ENCODE data around the gene LHFPL3.

The LHFPL3 gene

DNA sequence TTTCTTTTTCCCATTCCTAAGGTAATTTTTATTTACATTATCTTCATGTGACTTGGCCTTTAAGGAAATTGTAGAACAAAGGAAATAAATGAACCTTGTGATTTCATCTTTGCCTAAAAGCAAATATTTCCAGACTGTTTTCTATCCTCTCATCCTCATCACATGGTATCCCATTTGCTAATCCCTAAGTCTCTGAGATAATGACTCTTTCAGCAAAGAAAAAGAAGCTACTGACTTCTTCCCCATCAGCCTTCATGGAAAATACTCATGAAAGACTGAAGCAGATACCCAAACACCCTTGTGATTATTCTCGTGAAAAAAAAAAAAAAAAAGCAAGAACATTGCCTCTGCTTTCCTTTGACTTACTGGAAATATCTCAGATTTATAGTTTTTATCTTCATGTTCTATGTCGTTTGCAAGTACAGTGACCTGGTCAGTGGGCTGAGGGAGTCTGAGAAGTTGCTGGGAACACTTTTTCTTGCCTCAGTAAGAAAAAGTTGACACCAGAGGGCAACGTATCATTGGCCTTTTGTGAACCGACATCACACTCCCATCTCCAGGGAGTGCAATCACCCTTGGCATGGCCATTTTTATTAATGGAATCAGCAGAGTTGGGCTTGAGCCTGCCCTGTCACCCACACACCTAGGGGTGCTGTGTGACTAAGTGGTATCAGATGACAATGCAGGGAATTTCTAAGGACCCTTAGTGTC, 439.6 kb downstream of the LHFPL3 start:
- TF ChIP-seq, protein P1, sequence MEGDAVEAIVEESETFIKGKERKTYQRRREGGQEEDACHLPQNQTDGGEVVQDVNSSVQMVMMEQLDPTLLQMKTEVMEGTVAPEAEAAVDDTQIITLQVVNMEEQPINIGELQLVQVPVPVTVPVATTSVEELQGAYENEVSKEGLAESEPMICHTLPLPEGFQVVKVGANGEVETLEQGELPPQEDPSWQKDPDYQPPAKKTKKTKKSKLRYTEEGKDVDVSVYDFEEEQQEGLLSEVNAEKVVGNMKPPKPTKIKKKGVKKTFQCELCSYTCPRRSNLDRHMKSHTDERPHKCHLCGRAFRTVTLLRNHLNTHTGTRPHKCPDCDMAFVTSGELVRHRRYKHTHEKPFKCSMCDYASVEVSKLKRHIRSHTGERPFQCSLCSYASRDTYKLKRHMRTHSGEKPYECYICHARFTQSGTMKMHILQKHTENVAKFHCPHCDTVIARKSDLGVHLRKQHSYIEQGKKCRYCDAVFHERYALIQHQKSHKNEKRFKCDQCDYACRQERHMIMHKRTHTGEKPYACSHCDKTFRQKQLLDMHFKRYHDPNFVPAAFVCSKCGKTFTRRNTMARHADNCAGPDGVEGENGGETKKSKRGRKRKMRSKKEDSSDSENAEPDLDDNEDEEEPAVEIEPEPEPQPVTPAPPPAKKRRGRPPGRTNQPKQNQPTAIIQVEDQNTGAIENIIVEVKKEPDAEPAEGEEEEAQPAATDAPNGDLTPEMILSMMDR (IDR thresholded peaks at IDR 0.05; ENCODE audit: low read depth, low read length, missing control alignments) = no peak
- H3K4me3 ChIP-seq (replicated peaks; ENCODE audit: low read depth, low read length) = no peak overlapping the region
- DNase-seq (ENCODE audit: extremely low read depth, low read depth) = no peak

DNA sequence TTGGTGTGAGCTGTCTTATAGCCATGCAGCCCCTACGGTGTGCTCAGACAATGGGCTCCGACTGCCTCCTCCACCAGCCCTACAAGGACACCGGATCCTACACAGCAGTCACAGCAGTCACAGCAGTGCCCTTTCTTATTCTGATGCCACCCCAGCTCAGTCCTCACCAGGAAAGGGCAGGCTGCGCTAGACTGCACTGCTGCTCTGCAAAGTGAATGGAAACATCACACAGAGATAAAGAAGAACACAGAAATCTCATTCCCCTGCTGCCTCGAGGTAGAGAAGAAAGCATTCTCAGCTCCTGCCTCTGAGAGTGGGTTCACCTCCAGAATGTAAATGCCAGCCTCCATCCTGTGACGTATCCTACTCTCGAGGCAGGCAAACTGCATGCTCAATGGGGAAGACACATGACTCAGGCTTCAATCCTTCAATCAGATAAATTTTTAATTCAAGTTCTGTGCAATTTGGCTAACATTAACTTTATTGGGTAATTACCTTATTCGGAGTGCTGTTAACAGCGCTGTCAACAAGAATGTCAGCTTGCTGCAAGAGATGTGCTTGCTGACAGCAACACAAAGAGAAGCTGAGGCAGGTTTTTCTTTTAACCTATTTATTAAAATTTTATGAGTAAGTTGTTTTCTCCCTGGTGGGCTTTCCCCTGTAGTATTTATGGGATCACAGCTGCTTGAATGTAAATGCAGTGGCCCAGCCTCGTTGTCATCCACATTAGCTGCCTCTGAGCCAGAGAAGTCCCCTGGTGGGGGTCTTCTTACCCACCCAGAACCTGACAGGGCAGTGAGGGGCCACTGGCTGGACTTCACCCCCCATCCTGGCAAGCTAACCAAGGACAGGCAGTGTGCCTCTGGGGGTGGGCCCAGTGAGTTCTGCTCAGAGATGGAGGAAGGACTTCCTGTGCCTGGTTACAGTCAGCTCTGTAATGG, 444.3 kb downstream of the LHFPL3 start:
- no peak for DNase-seq (ENCODE audit: extremely low read depth, low read depth)
- H3K4me3 ChIP-seq (replicated peaks; ENCODE audit: low read depth, low read length) = no peak overlapping the region
- TF ChIP-seq, protein P1 (IDR thresholded peaks at IDR 0.05; ENCODE audit: low read depth, low read length, missing control alignments) = no peak

- no peak overlapping the region for H3K4me3 ChIP-seq (replicated peaks; ENCODE audit: low read depth, low read length)
- TF ChIP-seq, protein P1 (IDR thresholded peaks at IDR 0.05; ENCODE audit: low read depth, low read length, missing control alignments) = no peak
- DNase-seq (ENCODE audit: extremely low read depth, low read depth) = no peak
Measured at GRCh38 chr7:104773796-104774195, 445.4 kb downstream of the LHFPL3 start.

GRCh38 chr7:104775531-104775930, 447.1 kb downstream of the LHFPL3 start:
- H3K4me3 ChIP-seq (replicated peaks; ENCODE audit: low read depth, low read length) = no peak overlapping the region
- DNase-seq (ENCODE audit: extremely low read depth, low read depth) = no peak
- TF ChIP-seq, protein P1 (IDR thresholded peaks at IDR 0.05; ENCODE audit: low read depth, low read length, missing control alignments) = no peak

- H3K4me3 ChIP-seq (replicated peaks; ENCODE audit: low read depth, low read length) = no peak overlapping the region
- TF ChIP-seq, protein P1 (IDR thresholded peaks at IDR 0.05; ENCODE audit: low read depth, low read length, missing control alignments) = no peak
- no peak for DNase-seq (ENCODE audit: extremely low read depth, low read depth)
Measured at GRCh38 chr7:104777301-104777800, 448.9 kb downstream of the LHFPL3 start.

GRCh38 chr7:104779888-104780287, 451.5 kb downstream of the LHFPL3 start:
- DNase-seq (ENCODE audit: extremely low read depth, low read depth) = no peak
- TF ChIP-seq, protein P1 (IDR thresholded peaks at IDR 0.05; ENCODE audit: low read depth, low read length, missing control alignments) = no peak
- H3K4me3 ChIP-seq (replicated peaks; ENCODE audit: low read depth, low read length) = no peak overlapping the region

Measured in HFF-Myc (cell line).